Gastroesophageal sphincter (tissue), 4 donors: ENCODE results near the gene MGST2. TPM values are rescaled to one million over a fixed set of nuclear protein-coding genes. Genes with fewer than 3 reads are reported as not detected.

Source experiments
- ATAC-seq: fragments of 150-250 bp; one replicate; pipeline ENCODE4 v1.9.1; 2016; ENCODE audit warnings: mild to moderate bottlenecking, moderate library complexity
- H3K27ac ChIP-seq, 4 donors: fragments of 200-600 bp; sonication (generic) in 3 of 4; 1 replicate in 3 of 4; 2 replicates in 1 of 4; pipeline ENCODE4 v1.5.1; 2016 to 2019
- H3K27me3 ChIP-seq: fragments of 200-600 bp; sonication (generic); one replicate; pipeline ENCODE4 v1.5.1; 2019
- H3K36me3 ChIP-seq, 2 donors: fragments of 200-600 bp; sonication (generic); one replicate each; pipeline ENCODE4 v1.5.1; 2019; ENCODE audit warnings: control low read depth in 1 of 2
- H3K4me1 ChIP-seq, 3 donors: fragments of 200-600 bp; sonication (generic); 1 replicate in 2 of 3; 2 replicates in 1 of 3; pipeline ENCODE4 v1.5.1; 2016 to 2019; ENCODE audit warnings: control low read depth in 2 of 3
- H3K4me3 ChIP-seq, 2 donors: fragments of 200-600 bp; sonication (generic); one replicate each; pipeline ENCODE4 v1.5.1; 2019; ENCODE audit warnings: mild to moderate bottlenecking in 1 of 2, moderate library complexity in 1 of 2
- H3K9me3 ChIP-seq, 3 donors: fragments of 200-600 bp; sonication (generic); one replicate each; pipeline ENCODE4 v1.5.1; 2017 to 2019; ENCODE audit warnings: control low read depth in 2 of 3
- EP300 ChIP-seq: sonication (generic); formaldehyde crosslinking; IDR thresholded peaks from one replicate; pipeline ENCODE4 v1.6.1; 2017; ENCODE audit warnings: antibody characterized with exemption, mild to moderate bottlenecking
- POLR2A ChIP-seq, 2 donors: fragments of 450-650 bp; IDR thresholded peaks; one replicate each; pipeline ENCODE4 v1.6.1; 2017; ENCODE audit warnings: antibody characterized with exemption in 2 of 2, mild to moderate bottlenecking in 2 of 2, moderate library complexity in 1 of 2
- POLR2AphosphoS5 ChIP-seq: sonication (generic); formaldehyde crosslinking; IDR thresholded peaks from one replicate; pipeline ENCODE4 v1.6.1; 2017; ENCODE audit warnings: antibody characterized with exemption
- WGBS, 2 donors: methylation state at CpG; one replicate each; pipeline ENCODE4 v1.1.5; 2018; ENCODE audit warnings: low coverage in 1 of 2; 5-methylcytosine and 5-hydroxymethylcytosine counted together
- total RNA-seq, 4 donors: library from RNA; depleted of rRNA; stranded (reverse); fragments of >200 nt; gene quantifications; one replicate each; pipeline ENCODE4 v1.1.0, GENCODE V29; 2016
- TF ChIP-seq, protein P1 (sequence below), 4 experiments: fragments of 200-600 bp in 2 of 4; fragments of 450-650 bp in 2 of 4; sonication (generic) in 1 of 4; IDR thresholded peaks; one replicate each; pipeline ENCODE4 v1.5.1; 2017 to 2019; ENCODE audit warnings: antibody characterized with exemption in 4 of 4, mild to moderate bottlenecking in 2 of 4, moderate library complexity in 2 of 4

The MGST2 gene
- total RNA-seq, 4 donors from 2014 or later: 26.5 to 53.9 (median 38.5) TPM

DNA sequence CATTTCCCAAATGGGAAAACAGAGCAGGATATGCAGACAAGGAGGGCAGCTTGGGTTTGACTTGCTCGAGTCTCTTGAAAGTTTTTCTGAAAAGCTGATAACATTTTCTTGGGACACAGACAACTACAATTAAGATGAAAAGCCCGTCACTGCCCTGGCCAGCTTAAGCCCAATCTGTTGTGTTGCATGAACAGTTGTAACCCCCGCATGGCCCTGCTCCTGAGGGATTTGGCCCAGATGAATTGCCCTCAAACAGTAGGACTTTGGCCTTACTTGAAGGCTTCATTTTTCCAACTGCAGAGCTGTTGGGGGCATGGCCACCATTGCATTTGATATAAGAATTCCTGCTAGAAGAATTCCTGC is 40.5 kb upstream of the MGST2 start:
- Histone ChIP-seq H3K36me3 (no peaks in the 10 kb centered on the region), H3K27ac (no peak overlapping the region), H3K4me3 (no peak overlapping the region), H3K27me3 (no peaks in the 10 kb centered on the region), H3K9me3 (no peaks in the 10 kb centered on the region), H3K4me1 (no peaks in the 10 kb centered on the region)
- 84 to 90% methylated on average over 2 to 3 of the region's 3 CpGs for whole genome bisulfite sequencing, 2 donors
- TF ChIP-seq POLR2A (IDR thresholded peaks at IDR 0.05): no peak
- TF ChIP-seq EP300: no peak
- TF ChIP-seq, protein P1, sequence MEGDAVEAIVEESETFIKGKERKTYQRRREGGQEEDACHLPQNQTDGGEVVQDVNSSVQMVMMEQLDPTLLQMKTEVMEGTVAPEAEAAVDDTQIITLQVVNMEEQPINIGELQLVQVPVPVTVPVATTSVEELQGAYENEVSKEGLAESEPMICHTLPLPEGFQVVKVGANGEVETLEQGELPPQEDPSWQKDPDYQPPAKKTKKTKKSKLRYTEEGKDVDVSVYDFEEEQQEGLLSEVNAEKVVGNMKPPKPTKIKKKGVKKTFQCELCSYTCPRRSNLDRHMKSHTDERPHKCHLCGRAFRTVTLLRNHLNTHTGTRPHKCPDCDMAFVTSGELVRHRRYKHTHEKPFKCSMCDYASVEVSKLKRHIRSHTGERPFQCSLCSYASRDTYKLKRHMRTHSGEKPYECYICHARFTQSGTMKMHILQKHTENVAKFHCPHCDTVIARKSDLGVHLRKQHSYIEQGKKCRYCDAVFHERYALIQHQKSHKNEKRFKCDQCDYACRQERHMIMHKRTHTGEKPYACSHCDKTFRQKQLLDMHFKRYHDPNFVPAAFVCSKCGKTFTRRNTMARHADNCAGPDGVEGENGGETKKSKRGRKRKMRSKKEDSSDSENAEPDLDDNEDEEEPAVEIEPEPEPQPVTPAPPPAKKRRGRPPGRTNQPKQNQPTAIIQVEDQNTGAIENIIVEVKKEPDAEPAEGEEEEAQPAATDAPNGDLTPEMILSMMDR (IDR thresholded peaks at IDR 0.05): no peak
- TF ChIP-seq POLR2AphosphoS5: no peak
- ATAC-seq: no peak

DNA sequence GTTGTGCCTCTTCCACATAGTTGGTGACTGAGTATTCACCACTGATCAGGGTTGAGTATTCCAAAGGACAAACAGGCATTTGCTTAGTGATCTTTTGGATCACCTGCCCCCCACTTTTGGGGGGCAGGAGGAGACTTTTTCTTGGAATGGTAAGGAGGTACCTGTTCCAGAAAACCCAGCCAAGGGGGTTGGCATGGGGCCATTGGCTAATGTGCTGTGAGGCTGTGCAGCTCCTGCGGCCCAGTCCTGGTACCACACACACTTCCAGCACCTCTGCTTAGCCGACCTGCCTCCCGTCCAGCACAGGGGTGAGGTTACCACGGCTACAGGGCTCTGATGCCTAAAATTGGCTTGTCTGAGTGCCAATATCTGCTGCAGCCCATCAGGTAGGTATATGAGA is 40.1 kb upstream of the MGST2 start:
- no peak for ATAC-seq
- no peaks in the 10 kb centered on the region for H3K36me3 ChIP-seq
- no peaks in the 10 kb centered on the region for H3K4me1 ChIP-seq
- WGBS, 2 donors: 93% methylated on average over 2 of the region's 4 CpGs; no CpG with 5 or more reads in 1 of the 2 donors
- no peak for TF ChIP-seq EP300
- no peak for TF ChIP-seq POLR2AphosphoS5
- TF ChIP-seq, protein P1 (IDR thresholded peaks at IDR 0.05): no peak
- no peak for TF ChIP-seq POLR2A (IDR thresholded peaks at IDR 0.05)
- no peak overlapping the region for H3K27ac ChIP-seq
- H3K9me3 ChIP-seq: no peaks in the 10 kb centered on the region
- no peak overlapping the region for H3K4me3 ChIP-seq
- no peaks in the 10 kb centered on the region for H3K27me3 ChIP-seq

DNA sequence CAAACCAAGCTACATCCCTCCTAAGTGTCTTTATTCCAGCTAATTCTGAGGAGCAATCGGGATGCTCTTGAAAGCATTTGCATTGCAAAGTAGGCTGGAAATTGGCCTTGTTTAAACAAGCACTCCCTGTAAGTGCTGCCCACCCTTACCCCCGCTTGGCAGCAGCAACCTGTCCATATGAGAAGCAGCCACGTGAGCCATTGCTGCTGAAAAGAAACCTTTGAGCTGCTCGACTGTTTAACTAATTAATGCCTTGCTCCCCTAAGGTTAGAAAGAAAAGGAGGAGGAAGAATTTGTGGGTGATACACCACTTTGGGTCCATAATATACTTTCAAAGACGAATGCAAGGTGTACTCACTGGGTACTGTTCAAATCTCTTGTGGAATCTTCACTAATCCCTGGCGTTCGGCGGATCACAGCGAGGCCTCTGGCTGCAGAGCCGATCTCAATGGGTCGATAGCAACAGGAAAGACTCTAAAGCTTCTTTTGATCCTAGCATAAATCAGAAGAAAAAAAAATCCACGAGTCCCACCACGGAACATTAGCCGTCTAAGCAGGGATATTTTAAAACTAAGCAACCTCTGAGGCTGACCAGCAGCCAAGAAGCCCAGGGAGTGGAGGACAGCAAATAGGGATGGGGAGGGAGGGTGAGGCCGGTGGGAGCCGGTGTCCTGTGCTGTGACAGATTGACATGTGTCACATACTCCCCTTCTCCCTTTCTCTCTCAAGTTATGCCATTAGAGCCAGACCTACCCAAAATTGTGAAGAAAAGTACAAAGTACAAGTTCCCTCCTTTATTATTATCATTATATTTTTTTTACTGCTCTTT is 37.2 kb upstream of the MGST2 start:
- WGBS, 2 donors: 40 to 48% methylated on average over 9 to 16 of the region's 16 CpGs

DNA sequence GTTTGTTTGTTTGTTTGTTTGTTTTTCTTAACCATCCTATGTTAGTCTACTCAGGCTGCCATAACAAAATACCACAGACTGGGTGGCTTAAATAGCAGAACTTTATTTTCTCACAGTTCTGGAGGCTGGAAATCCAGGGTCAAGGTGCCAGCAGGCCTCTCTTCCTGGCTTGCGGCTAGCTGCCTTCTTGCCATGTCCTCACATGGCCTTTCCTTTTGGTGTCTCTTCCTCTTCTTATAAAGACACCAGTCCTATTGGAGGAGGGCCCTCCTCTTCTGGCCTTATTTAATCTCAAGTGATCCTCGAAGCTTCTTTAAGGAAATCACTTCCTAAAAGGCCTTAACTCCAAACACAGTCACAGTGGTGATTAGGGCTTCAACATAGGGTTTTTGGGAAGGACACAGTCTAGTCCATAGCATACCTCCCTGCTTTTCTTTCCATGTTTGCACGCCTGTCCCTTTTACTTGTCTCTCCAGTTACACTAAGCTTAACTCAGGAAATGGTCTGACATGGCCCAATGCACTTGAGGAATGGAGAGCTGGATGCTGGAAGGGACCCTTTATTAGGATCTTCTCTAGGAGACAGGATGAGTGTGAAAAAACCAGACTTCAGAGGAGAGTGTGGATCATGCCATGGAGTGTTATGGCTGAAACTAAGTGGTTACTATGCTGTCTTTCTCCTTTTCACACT is 36.0 kb upstream of the MGST2 start:
- no peaks in the 10 kb centered on the region for H3K9me3 ChIP-seq
- peaks cover 0 to 6% (median 0%) of the 10 kb centered on the region in 3 donors for H3K4me1 ChIP-seq
- TF ChIP-seq EP300 (no peak), POLR2AphosphoS5 (no peak)
- TF ChIP-seq, protein P1 (IDR thresholded peaks at IDR 0.05): no peak
- no peak overlapping the region for H3K4me3 ChIP-seq
- no peak for ATAC-seq
- no peaks in the 10 kb centered on the region for H3K27me3 ChIP-seq
- WGBS, 2 donors: 77 to 94% methylated on average over 2 to 3 of the region's 3 CpGs
- no peaks in the 10 kb centered on the region for H3K36me3 ChIP-seq
- H3K27ac ChIP-seq: no peak overlapping the region

More for the DNA sequence above, 37.2 kb upstream of the MGST2 start:
- Histone ChIP-seq H3K4me1 (peaks cover 0 to 4% (median 0%) of the 10 kb centered on the region in 3 donors), H3K27ac (no peak overlapping the region), H3K4me3 (no peak overlapping the region), H3K27me3 (no peaks in the 10 kb centered on the region), H3K9me3 (no peaks in the 10 kb centered on the region), H3K36me3 (no peaks in the 10 kb centered on the region)
- no peak for ATAC-seq
- TF ChIP-seq, protein P1 (IDR thresholded peaks at IDR 0.05): no peak
- no peak for TF ChIP-seq POLR2AphosphoS5
- no peak for TF ChIP-seq POLR2A (IDR thresholded peaks at IDR 0.05)
- no peak for TF ChIP-seq EP300
